DMS153 treated with DMSO at 0.1 percent for 48 hours (cell line): ENCODE measurements around the gene NRXN3.
A peak's percentile ranks its signal among the peaks of the same experiment; 100 is the strongest.

ENCODE experiments used
- DNase-seq: peaks from one replicate; lab custom pipeline; 2025; ENCODE audit not compliant: unreplicated experiment; lab: John Stamatoyannopoulos, UW

Gene NRXN3

GRCh38 chr14:79265366-79265946 lies 1095.3 kb downstream of the NRXN3 start:
- DNase-seq, result no peak

DNA sequence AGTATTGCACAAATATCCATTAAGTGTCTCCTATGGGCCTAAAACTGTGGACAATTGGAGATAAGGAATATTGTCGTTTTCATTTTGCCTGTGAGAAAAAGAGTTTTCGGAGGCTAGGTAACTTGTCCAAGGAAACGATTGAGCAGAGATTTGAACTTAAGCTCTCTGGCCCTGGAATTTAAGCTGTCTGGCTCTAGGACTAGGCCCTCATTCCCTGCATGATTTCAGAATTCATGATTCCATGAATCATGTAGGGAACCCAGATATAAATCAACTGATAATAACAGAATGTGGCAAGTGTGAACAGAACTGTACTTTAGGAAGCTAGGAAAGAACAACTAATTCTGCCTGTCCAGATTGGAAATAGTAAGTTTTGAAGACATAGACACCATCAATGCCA lies 1100.2 kb downstream of the NRXN3 start:
- no peak for DNase-seq

- DNase-seq, result no peak
Measured at GRCh38 chr14:79271122-79271521, 1100.9 kb downstream of the NRXN3 start.

- no peak for DNase-seq
Measured at GRCh38 chr14:79274641-79275291, 1104.6 kb downstream of the NRXN3 start.

DNA sequence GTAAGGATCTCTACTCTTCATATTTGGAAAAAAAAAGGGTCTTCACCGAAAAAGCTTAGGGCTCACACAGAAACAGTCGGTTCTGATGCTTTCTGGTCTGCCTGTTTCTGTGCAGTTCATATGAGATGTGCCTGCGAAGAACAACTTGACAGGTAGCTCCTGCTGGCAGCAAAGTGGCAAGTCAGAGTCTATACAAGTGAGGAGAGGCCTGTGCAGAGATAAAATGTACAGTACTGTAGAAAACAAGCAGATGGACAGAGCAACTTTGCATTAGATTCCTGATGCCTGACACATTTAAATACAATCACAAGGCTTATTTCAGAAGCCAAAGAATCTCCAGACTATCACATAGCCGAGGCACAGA lies 1105.1 kb downstream of the NRXN3 start:
- DNase-seq, result no peak

DNA sequence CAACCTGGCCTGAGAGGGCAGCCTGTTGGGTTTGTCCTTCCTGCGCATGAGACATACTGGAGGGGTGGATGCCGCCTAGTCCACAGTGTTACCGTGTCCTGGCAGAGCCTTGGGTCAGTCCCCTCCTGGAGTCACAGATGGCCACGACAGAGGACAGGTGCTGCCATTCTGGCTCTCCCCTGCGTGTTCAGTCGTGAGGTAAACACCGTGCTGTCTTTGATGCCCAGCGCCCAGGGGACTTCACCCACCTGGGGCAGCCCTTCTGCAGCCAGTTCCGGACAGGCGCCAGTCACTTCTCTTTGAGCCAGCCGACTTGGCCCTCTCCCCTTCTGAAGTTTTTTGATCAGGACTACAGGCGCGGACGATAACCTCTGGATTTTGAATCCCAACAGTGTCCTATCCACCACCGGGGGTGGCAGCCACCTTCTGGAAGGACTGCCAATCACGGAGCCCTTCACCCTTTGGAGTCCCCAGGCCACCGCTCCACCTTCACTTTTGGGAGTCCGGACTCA lies 1108.2 kb downstream of the NRXN3 start:
- no peak for DNase-seq

DNA sequence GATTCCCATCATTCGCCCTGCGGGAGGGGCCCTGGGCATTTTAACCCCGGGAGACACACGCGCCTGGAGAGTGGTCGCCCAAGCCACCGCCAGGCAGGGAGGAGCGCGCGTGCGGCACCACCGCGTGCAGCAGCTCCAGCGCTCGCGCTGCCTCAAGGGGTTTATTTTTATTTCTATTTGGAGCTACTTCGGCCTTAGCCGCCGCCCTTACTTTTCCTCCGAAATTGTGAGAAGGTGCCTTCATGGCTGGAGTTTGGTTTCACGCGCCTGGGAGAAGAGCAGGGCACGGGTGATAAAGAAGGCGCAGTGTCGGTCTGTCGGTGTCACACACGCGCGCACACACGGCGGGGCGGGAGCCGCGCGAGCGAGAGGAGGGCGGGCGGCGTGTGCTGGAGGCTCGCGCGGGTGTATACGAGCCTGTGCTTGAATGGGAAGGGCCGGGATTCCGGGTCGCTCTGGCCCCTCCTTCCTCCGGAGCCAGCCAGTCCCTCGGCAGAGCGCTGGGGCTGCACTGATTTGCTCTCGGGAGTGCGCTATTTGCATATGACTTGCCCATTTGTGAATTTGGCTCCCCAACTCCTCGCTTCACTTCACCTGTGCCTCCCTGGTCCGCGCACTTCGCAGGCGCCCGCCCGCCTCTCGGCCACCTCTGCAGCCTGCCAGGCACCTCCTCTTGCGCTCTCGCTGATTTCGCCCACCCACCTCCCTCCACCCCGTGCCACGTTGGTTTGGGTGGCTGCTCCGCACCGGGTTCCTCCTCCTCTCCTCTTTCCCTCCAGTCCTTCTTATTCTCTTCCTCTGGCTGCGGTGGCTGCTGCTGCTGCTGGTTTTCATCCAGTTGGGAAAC lies 1108.8 kb downstream of the NRXN3 start:
- DNase-seq, result peak; percentile 87

DNA sequence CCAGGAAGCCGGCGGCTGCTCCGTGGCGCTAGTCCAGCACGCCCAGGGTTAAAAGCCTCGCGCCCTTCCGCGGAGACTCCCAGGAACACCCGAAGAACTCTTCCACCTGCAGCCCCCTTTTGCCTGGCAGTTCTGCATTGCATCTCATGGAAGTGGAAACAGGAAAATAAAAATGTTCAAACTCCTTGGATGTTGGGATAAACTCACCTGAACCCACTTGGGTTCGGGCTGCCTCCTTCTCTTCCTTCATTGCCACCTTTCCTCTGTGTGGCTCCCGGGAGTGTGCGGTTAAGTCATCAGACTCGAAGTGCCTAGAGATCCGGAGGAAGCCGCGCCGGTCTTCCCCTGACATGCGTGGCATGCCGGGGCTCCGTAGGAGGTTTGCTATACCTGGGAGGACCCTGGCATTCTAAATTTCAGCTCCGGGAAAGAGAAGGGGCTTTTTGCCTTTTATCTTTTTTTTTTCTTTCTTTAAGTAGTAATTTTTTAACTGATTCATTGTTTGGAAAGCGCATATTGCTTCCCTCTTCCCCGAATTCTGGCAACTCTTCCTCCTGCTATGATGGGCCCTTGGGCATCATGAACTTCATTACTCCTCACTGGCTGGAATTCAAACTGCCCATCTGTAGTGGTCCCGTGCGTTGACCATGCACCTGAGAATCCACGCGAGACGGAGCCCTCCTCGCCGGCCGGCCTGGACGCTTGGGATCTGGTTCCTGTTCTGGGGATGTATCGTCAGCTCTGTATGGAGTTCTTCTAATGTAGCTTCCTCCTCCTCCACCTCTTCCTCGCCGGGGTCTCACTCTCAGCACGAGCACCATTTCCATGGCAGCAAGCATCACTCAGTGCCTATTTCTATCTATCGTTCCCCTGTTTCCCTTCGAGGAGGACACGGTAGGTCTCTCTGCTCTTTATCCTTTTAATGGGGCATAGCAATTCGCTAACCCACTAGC lies 1109.7 kb downstream of the NRXN3 start:
- DNase-seq, result no peak

DNA sequence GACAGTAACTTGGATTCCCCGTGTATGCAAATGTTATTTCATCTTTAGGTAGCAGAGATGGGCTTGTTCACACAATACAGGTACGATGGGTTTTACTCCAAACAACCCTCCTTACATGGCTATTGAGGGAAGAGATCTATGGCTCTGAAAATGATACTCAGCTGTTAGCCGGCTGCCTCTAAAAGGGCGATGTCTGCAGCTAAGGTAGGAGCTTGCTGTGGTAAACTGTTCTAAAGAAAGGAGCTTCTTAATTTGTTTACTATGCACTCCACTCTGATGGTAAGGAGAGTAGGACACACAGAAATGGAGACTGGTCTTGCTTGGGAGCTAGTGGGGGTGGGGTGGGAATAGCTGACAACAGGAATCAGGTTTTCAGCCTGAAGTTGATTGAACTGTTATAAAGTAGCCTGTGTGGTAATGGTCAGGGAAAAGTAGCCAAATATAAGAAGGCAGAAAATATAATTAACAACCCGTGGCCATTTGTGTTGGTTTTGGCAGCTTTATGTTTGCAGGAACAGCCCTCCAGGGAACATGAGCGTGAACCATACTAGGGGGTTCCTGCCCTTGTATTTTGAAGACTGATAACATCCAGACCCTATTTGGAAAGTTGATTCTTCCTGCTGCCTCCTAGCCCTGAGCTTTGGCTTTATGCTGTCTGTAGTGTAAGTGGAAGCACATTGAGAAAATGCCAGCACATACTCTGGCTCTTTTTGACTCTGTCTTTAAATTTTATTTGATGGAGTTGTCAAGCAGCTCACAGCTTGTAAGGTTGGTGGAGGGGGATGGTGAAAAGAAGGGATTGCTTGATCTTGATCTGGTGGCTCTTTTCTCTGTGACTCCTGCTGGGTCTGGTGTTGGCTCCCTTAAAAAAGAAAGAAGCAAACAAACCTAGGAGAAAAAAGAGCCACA lies 1111.3 kb downstream of the NRXN3 start:
- DNase-seq, result peak; percentile 10

GRCh38 chr14:79284621-79285020 lies 1114.4 kb downstream of the NRXN3 start:
- no peak for DNase-seq

- DNase-seq, result no peak
Measured at GRCh38 chr14:79285263-79285662, 1115.1 kb downstream of the NRXN3 start.

- DNase-seq, result no peak
Measured at GRCh38 chr14:79287976-79288375, 1117.8 kb downstream of the NRXN3 start.

GRCh38 chr14:79293482-79294177 lies 1123.5 kb downstream of the NRXN3 start:
- no peak for DNase-seq

DNA sequence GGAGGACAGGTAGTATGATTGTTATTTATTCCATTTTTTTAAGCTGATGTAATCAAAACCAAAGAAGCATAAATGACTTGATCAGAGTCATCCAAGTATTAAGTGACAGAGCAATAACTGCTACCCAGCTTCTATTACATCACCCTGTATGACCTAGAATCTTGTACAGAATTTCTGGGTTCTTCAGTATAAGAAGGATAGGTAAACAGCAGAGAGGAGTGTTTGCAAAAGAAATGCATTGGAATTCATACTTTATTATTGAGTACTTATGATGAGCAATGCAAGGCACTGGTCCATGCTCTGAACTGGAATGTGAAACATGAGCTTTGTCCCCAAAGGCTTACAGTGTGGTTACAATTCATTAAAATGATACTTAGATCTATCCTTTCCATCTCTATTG lies 1124.3 kb downstream of the NRXN3 start:
- no peak for DNase-seq

DNA sequence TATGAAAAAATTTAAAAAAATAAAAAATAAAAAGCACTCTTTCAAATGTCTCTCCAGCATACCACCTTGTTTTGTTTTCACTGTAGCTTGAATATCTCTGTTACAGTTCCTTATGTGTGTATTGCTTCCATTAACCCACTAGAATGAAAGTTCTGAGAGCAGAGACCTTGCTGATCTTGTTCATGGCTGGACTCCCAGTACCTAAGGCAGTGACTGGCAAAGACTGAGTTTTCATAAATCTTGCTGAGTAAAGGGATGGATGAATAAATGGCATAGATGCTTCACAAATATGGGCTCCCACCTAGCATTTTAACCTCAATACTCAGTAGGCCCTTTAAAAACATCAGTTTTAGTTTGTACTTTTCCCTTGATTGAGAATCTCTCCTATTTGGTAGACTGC lies 1125.2 kb downstream of the NRXN3 start:
- DNase-seq, result no peak

- no peak for DNase-seq
Measured at GRCh38 chr14:79298373-79298772, 1128.2 kb downstream of the NRXN3 start.

DNA sequence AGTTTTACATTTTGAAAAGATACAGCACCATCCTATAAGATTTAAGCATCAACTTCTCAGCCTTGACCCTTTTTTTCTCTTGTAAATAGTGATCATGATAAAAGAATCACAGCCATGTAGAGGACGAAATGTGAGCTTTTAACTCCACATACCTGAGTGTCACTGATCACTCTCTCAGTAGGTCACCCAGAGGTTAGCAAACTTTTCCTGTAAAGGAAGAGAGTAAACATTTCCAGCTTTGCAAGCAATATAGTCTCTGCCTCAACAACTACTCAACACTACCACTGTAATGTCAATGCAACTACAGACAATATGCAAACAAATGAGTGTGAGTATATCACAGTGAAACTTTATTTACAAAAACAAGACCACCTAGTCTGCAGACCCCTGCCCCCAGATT lies 1129.0 kb downstream of the NRXN3 start:
- DNase-seq, result no peak

DNA sequence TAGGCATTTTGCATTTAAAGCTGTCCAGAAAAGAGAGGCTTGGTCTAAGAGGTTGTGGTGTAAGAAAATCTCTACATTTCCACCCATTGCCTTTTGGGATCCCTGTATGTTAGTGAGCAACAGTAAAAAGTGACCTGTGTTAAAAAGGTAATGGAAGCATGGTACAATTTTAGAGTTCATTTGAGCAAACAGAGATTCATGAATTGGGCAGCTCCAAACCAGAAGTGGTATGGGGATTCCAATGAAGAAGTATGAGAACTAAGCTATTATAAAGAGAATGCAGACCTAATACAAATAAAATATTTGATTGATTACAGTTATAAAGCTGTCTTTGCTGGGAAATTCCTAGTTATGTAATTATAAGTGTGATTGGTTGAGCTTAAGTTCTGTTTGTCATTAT lies 1134.1 kb downstream of the NRXN3 start:
- DNase-seq, result no peak

- no peak for DNase-seq
Measured at GRCh38 chr14:79306546-79306945, 1136.4 kb downstream of the NRXN3 start.
